Breast epithelium (tissue), 3 donors: ENCODE measurements around the gene FIGLA.

Source experiments
- POLR2A ChIP-seq: fragments of 450-650 bp; IDR thresholded peaks from one replicate; pipeline ENCODE4 v1.6.1; 2016; ENCODE audit warnings: antibody characterized with exemption, mild to moderate bottlenecking, moderate library complexity
- TF ChIP-seq, protein P1 (sequence below), 3 donors: fragments of 450-650 bp; IDR thresholded peaks; one replicate each; pipeline ENCODE4 v1.5.1; 2016 to 2017; ENCODE audit warnings: antibody characterized with exemption in 3 of 3, mild to moderate bottlenecking in 3 of 3, moderate library complexity in 3 of 3

DNA sequence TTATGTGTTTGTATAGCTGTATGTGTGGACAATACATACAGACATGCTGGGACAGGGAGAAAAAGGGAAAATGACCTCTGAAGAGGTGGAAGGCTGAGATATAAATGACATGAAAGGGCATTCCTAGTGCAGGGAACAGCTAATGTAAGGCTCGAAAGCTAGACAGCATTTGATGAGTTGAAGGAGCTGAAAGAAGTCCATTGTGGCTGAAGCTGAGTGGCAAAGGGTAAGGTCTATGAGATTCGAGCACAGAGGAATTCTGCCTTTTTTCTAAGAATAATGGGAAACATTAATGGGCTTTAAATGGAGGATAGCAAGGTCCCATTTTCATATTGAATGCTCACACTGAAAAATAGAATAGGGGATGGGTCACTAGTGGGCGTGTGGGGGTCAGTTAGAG, 46.0 kb downstream of the FIGLA start:
- TF ChIP-seq, protein P1, sequence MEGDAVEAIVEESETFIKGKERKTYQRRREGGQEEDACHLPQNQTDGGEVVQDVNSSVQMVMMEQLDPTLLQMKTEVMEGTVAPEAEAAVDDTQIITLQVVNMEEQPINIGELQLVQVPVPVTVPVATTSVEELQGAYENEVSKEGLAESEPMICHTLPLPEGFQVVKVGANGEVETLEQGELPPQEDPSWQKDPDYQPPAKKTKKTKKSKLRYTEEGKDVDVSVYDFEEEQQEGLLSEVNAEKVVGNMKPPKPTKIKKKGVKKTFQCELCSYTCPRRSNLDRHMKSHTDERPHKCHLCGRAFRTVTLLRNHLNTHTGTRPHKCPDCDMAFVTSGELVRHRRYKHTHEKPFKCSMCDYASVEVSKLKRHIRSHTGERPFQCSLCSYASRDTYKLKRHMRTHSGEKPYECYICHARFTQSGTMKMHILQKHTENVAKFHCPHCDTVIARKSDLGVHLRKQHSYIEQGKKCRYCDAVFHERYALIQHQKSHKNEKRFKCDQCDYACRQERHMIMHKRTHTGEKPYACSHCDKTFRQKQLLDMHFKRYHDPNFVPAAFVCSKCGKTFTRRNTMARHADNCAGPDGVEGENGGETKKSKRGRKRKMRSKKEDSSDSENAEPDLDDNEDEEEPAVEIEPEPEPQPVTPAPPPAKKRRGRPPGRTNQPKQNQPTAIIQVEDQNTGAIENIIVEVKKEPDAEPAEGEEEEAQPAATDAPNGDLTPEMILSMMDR (IDR thresholded peaks at IDR 0.05), result no peak
- TF ChIP-seq POLR2A, result no peak
